Measurements from ENCODE around the gene CAMTA1.

DNA sequence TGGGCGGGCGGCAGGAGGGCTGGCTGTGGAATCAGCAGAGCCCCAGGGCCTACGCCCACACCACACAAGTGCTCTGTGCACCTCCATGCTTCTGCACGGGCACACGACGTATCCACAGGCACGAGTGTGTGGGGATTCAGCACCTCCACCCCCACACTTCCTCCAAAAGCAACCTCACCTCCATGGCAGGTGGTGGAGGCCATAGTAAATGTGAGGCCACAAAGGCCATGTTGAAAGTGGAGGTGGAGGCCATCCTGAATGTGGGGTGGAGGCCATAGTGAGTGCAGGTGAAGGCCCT lies 860.4 kb downstream of the CAMTA1 start:
- TF ChIP-seq, protein P1, sequence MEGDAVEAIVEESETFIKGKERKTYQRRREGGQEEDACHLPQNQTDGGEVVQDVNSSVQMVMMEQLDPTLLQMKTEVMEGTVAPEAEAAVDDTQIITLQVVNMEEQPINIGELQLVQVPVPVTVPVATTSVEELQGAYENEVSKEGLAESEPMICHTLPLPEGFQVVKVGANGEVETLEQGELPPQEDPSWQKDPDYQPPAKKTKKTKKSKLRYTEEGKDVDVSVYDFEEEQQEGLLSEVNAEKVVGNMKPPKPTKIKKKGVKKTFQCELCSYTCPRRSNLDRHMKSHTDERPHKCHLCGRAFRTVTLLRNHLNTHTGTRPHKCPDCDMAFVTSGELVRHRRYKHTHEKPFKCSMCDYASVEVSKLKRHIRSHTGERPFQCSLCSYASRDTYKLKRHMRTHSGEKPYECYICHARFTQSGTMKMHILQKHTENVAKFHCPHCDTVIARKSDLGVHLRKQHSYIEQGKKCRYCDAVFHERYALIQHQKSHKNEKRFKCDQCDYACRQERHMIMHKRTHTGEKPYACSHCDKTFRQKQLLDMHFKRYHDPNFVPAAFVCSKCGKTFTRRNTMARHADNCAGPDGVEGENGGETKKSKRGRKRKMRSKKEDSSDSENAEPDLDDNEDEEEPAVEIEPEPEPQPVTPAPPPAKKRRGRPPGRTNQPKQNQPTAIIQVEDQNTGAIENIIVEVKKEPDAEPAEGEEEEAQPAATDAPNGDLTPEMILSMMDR (optimal IDR thresholded peaks at IDR 0.05 in 1 of 3, IDR thresholded peaks at IDR 0.05 in 1 of 3, conservative IDR thresholded peaks at IDR 0.05 in 1 of 3; ENCODE audit: extremely low read depth in 1 of 3, insufficient read depth in 2 of 3, low read length in 3 of 3) = no peak
- no peak for TF ChIP-seq EZH2 (IDR thresholded peaks at IDR 0.05; ENCODE audit: low read length)

Data from keratinocyte (primary cell).